B cell (primary cell): Measurements from ENCODE around the gene POU4F2.

Experiments used
- CTCF ChIP-seq: fragments of 200-600 bp; IDR thresholded peaks from one replicate; pipeline ENCODE4 v1.8.0; 2022; ENCODE audit warnings: antibody characterized with exemption, mild to moderate bottlenecking
- EZH2 ChIP-seq: IDR thresholded peaks from 2 replicates; pipeline ENCODE4 v1.6.1; 2012; ENCODE audit warnings: borderline replicate concordance, low read depth, mild to moderate bottlenecking, moderate library complexity, low read length; ENCODE audit not compliant: insufficient read depth, poor library complexity, severe bottlenecking

GRCh38 chr4:146661367-146661766, 22.7 kb downstream of the POU4F2 start:
- TF ChIP-seq CTCF (no peak), EZH2 (no peak)
